OCI-M2 (cell line): Measurements from ENCODE around the gene S100A1.
"Not testable (repeated sequence)": the region's sequence is repeated elsewhere in the genome, so short reads cannot be mapped to it uniquely, and the experiment has no call there.

Experiments used
- DNase-seq: peaks from one replicate; lab custom pipeline; 2025; ENCODE audit not compliant: unreplicated experiment; lab: John Stamatoyannopoulos, UW

The S100A1 gene

DNA sequence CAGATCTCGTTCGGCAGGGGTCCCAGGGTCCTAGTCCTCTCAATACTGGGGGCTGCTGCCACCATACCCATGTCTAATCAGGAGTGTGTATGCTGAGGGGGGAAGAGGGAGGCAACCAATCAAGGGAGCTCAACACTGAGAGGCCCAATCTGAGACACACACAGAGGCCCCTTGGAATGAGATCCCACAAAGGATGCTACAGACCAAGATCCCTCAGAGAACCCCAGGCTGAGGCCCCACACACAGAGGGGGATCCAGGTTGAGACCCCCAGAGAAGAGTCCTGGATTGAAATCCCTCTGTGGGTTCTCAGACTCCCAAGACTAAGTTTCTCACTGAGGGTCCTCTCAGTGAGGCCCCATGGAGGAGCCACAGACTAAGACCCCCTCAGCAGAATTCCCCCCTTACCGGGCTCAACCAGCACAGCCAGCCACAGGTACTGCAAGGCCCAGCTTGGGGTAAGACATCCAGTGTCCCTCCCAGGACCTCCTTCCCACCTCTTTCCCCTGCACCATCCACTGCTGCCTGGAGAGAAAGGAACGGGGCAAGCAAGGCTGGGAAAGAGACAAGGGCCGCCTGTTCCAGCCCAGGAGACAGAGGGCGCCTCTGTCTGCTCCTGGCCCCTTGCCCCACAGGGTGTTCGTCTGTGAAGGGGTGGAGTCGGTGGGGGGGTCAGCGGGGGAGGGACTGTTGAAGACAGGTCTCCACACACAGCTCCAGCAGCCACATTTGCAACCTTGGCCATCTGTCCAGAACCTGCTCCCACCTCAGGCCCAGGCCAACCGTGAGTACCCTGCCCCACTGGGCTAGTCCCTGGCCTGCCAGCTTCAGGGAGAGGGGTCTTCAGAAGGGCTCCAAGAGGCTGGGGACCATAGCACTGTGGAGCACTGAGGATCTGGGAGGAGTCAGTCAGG lies at the start of gene S100A1:
S100A1 (plus strand) TSS at position 720 of the 912 bp plus-strand sequence. CDS start 2,088 bp downstream, outside the sequence.
- DNase-seq = no peak

DNA sequence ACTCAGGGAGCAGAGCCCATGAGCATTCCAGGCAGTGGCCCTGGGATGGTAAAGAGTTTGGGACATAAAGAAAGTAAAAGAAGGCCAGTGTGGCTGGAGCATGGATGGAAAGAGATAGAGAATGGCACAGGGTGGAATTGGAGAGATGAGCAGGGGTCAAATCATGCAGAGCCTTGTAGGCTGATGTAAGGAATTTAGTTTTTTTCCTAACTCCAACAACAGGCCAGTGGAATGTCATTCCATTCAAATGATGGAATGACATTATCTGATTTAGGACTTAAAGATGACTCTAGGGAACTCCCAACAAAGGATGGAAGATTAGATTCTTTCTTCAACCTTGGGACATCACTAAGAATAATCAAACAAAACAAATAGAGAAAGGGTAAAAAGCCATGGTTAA lies 49.7 kb upstream of the S100A1 start:
- no peak for DNase-seq

DNA sequence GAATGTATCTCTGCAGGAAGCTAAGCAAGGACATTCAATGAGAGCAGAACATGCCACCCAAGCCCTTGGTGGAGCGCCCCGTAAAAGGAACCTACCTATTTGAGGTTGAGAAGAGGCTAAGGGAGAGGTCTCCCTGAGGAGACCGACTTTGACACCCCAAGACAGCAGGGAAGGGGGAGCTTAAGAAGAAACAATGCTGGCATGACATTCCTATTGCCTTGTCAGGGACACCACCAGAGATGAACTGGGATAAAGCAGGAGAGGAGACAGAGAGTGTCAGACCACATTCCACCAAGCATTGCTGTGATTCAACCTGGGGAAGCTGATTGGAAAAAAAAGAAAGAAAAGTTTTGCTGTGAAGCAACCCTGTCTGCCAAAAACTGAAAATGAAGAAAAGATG lies 49.3 kb upstream of the S100A1 start:
- DNase-seq = no peak

DNA sequence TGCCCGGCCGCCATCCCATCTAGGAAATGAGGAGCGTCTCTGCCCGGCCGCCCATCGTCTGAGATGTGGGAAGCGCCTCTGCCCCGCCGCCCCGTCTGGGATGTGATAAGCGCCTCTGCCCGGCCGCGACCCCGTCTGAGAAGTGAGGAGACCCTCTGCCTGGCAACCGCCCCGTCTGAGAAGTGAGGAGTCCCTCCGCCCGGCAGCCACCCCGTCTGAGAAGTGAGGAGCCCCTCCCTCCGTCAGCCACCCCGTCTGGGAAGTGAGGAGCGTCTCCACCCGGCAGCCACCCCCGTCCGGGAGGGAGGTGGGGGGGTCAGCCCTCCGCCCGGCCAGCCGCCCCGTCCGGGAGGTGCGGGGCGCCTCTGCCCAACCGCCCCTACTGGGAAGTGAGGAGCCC lies 45.4 kb upstream of the S100A1 start:
- not testable (repeated sequence) for DNase-seq

DNA sequence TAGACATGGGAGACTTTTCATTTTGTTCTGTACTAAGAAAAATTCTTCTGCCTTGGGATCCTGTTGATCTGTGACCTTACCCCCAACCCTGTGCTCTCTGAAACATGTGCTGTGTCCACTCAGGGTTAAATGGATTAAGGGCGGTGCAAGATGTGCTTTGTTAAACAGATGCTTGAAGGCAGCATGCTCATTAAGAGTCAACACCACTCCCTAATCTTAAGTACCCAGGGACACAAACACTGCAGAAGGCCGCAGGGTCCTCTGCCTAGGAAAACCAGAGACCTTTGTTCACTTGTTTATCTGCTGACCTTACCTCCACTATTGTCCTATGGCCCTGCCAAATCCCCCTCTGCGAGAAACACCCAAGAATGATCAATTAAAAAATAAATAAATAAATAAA lies 44.7 kb upstream of the S100A1 start:
- not testable (repeated sequence) for DNase-seq

DNA sequence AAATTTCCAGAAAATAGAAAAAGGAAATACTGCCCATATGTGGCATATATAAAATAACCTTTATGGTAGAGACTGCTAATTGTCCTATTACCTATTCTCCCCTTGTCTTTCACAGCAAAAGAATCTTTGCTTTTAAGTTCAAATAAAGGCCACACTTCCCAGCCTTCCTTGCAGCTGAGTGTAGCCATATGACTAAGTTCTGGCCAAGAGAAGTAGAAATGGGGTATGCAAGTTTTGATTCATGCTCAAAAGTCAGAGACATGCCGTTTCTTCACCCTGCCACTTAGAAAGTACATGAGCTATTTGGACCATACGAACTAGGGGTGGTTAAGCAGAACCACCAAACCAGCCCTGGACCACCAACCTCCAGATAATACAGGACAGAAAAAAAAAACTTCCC lies 44.3 kb upstream of the S100A1 start:
- no peak for DNase-seq

DNA sequence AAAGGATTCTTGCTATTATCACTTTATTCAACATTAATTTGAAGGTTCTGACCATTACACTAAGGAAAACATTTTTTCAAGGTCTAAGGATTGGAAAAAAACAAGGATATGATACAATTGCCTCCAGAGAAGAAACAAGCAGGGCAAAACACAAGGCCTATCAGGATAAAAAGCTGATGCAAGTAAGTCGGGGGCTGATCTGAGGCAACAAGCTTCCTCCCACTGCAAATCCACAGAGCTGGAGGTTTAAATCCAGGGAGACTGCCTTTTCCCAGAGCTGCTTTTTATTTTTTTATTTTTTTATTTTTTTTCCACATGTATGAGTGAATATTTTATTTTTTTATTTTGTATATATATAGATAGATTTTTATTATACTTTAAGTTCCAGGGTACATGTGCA lies 43.2 kb upstream of the S100A1 start:
- no peak for DNase-seq

DNA sequence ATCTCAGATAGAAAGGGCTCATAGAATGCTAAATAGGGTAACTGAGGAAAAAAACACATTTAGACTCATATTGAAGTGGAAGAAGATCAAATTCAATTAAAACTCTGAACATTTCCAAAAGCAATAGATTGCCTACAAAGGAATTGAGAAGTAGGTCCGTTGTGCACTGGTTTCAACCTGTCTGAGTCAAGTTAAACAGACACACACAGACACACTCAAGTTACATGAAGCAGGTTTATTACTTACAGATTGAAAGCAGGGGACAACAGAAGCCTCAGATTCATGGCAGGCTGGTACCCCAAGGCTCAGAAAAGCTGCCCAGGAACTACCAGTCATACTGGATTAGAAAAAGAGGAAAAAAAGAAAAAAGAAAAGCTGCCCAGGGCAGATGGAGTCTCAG lies 41.9 kb upstream of the S100A1 start:
- DNase-seq = no peak

DNA sequence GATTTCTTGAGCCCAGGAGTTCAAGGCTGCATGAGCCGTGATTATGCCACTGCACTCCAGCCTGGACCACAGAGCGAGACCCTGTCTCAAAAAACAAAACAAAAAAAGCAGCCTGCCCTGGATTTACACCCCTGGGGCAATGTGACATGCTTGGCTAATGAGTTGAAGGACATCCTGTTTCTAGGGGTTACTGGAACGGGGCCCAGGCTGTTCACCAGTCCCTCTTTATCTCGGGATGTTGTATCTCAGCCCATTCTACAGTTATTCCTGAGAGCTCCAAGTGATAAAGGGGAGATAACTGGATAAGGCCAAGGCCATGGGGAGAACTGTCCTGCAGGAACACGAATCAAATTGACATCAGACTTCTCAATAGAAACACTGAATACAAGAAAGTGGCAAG lies 40.9 kb upstream of the S100A1 start:
- DNase-seq = no peak

DNA sequence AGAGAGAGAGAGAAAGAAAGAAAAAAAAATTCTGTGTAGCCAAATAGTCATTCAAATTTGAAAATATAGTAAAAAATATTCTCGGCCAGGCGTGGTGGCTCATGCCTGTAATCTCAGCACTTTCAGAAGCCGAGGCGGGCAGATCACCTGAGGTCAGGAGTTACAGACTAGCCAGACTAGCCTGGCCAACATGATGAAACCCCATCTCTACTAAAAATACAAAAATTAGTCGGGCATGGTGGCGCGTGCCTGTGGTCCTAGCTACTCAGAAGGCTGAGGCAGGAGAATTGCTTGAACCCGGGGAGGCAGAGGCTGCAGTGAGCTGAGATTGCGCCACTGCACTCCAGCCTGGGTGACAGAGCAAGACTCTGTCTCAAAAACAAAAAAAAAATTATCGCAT lies 40.2 kb upstream of the S100A1 start:
- not testable (repeated sequence) for DNase-seq

DNA sequence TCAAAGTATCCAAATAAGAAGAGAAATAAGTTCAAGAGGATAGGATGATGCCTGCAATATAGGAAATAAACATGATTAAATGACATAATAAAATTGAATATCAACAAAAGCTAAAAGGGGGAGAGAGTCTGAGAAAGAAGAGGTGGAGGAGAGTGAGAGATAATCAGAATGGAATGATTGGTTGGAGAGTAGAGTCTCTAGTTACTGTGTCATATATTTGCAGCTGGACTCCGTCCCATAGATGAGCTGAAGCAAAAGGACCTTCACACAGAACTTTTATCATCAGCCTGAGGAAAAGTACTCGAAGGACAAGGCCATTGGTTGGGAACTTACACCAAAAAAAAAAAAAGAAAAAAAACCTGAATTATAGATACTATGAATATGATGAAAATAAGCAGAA lies 39.8 kb upstream of the S100A1 start:
- no peak for DNase-seq

DNA sequence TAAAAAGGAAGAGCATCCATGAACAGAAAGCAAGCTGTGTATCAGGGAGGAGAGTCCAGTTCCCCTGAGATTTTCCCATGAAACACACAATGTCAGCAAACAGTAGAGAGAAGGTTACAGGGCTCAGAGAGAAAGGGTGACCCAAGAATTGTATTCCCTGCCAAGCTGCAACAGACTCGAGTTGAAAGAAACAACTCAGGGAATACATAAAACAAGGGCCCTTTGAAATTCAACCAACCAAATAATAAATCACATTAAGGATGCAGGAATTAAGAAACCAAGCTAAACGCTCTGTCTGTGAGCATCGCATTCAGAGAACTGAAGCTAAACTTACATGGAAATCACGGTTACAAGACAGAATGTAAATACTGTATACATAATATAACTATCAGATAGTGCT lies 35.5 kb upstream of the S100A1 start:
- DNase-seq = no peak

DNA sequence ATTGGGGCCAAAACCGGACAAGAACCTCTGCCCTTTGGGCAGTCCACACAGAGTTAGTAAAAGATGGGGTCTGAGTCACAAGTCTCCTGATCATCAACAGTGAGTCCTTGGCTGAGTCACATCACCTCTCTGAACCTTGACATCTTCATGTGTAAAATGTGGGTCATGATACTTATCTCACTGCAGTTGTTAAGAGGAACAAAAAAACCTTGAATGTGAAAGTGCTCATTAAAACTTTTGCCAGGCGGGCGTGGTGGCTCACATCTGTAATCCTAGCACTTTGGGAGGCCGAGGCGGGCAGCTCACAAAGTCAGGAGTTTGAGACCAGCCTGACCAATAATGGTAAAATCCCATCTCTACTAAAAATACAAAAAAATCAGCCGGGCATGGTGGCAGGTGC lies 31.0 kb upstream of the S100A1 start:
- DNase-seq = no peak

DNA sequence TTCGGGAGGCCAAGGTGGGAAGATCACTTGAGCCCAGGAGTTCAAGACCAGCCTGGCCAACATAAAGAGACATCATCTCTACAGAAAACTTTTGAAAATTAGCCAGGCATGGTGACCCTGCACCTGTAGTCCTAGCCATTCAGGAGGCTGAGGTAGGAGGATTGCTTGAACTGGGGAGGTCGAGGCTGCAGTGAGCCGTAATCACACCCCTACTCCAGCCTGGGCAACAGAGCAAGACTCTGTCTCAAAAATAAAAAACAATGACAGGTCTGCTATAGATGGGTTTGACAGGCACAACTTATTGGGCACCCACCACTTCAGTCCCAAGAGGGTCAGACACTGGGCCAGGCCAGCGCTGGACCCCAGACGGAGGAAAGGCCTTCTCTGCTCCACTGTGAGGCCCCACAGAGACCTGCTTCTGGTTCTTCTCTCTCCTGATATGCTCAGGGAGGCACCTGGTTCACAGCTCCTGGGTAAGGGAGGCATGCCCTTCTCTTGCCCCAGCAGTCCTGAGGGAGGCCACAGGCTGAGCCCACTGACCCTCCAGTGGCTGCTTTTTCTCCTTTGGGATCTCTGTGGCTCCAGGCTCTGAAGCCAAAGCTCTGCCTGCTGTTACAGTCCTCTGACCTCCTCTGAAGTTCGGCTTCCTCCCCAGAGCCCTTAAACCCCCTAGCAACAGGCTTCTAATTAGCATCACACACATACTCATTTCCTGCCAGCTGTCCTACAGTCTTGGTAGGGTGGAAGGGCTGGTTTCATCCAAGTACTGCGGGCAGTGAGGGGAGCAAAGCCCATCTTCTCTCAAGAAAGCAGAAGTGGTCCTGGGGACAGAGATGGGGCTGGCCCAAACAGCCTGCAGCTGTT lies 29.7 kb upstream of the S100A1 start:
- DNase-seq = no peak

DNA sequence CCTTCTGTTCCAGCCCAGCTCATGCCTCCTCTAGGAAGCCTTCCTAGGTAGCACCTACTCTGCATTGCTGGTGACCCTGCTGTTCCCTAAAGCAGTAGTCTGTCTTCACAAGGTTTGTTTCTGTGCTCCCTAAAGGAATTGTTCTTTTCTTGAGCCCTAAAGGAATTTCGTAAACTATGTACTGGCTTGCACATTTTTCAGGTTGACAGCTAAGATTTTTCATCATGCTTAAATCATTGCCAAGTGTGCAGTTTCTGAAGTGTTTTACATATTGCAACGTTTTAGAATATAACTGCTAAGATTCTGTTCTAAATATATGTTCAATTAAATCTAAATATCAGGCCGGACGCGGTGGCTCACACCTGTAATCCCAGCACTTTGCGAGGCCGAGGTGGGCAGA lies 28.4 kb upstream of the S100A1 start:
- DNase-seq = no peak

DNA sequence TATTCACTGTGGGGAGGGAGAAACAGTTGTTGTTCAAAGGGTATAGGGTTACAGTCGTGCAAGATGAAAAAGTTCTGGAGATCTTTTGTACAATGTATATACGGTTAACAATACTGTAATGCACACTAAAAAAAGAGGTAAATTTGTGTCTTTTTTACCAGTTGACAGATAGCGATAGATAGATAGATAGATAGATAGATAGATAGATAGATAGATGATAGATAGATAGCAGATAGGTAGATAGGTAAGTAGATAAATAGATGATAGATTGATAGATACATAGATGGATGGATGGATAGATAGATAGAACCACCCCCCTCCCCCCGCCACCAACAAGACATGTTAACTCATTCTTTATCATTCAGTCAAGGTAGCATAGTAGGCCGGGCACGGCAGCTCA lies 25.5 kb upstream of the S100A1 start:
- no peak for DNase-seq

DNA sequence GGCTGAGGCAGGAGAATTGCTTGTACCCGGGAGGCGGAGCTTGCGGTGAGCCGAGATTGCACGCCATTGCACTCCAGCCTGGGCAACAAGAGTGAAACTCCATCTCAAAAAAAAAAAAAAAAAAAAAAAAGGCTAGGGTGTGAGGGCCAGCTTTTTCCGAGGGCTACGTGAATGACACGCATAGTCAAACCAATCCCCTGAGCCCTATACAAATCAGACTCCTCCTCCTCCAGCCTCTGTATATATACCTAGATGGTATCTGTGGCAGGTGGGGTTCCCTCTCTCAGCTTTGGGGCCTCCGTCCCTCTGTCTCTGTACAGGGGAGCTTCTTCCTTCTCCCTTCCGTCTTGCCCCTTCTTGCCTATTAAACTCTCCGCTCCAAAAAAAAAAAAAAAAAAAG lies 22.0 kb upstream of the S100A1 start:
- no peak for DNase-seq

DNA sequence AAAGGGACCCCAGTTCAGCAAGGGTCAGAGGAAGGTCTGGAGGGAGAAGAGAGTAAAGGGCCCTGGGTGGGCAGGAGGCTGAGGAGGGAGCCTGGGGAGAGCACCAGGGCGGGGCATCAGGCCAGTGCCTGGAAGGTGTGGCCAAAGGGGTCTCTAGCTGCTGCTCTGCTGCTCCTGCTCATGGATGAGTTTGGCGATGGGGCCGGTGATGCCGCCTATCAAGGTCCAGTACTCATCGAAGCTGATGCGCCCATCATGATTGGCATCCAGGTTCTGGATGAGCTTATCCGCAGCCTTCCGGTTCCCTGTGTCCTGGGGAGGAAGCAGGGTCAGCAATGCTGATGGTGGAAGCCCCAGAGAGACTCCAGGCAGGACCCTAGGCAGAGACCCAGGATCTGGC lies 20.9 kb upstream of the S100A1 start:
- no peak for DNase-seq

DNA sequence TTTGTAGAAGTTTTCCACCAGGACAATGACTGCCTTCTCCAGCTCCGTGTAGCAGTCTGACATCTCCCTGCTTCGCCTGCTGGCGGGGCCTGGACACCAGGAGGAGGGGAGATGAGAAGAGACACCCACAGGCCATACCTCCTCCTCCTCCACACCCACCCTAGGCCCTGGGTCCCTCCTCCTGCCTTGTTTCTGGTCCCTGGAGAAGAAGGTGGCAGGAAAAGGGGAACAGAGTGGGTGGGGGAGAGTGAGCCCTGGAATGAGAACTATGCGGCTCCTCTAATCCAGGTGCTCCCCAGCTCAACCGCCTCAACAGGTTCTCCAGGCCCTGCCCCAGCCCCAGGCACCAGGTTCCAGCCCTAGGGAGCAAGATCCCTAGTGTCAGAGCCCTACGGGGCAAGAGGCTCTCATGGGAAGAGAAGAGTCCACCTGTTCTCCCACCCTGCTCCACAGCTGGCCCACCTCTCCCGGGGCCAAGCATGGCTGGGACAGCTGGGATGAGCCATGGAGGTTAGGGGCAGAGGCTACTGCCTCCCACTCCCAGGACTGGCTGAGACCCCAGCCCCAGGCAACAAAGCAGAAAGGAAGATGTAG lies 20.0 kb upstream of the S100A1 start:
- no peak for DNase-seq

DNA sequence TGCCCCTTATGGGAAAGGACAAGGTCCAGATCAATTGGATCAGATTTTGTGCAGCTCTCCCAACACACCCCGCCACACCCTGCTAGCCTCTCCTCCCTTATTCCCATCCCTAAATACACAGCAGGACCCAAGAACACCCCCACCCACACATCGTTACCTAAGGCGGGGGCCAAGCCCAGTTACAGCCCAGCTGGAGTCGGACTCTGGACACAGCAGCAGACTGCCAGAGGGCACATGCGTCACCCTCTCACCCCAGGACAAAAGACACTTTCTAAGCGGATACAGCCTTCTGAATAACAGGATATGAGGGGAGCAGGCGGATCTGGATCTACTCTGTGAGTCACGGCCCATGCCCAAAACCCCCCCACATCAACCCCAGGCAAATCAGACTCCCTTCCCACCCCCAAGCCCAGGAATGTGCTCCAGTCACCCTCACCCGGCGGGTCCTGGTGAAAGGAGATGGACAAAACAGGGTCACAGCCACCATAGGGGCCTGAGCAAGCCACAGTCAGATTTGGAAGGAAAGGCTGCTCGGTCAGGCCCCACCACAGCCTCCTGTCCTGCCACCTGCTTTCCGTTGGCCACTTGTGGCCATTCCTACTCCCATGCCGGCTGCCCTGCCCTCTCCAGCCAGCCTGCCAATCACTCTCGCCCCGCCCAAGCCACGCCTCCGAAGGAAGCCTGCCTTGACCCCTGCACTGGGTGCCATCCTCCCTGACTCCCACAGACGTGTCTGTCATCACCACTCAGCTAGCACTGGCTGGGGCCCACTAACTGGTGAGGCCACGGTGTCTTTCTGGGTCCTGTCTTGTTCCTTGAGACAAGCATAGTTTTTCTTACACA lies 19.3 kb upstream of the S100A1 start:
- DNase-seq = no peak

DNA sequence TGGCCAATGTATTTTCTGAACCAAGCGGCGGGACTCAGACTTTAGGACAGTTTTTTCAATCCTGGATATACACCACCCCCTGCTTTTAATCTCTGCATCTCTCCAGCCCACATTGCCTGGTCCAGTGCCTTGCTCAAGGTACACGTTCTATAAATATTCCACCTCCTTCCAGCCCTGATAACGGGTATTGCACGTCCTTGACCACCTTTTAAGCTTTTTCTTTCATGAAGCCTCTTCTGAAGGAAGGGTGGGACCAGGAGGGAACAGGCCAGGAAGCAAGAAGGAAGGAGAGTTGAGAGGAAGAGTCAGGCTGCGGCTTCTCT lies 18.7 kb upstream of the S100A1 start:
- no peak for DNase-seq
